K562 (cell line): ENCODE data around the gene EMD. TPM values are rescaled to one million over a fixed set of nuclear protein-coding genes. Genes with fewer than 3 reads are reported as not detected.
A peak's percentile ranks its signal among the peaks of the same experiment; 100 is the strongest.

Experiments used
- ATAC-seq: fragments of 200-7000 bp; cut with Tn5 transposase; 3 replicates; pipeline ENCODE4 v1.9.1; 2020; ENCODE audit warnings: moderate library complexity
- BruUV-seq: library from RNA; stranded (reverse); fragments of 400-500 nt; replicated peaks from 2 replicates; lab custom pipeline; 2021; lab: Mats Ljungman, UMichigan
- CTCF ChIA-PET: fragments of 300-600 bp; formaldehyde crosslinking; extraction: SDS; loops from one replicate; lab custom pipeline; 2021; ENCODE audit warnings: low intra/inter-chr PET ratio; lab: Yijun Ruan, JAX
- POLR2A ChIA-PET: fragments of 300-600, 350-650 bp; sonication (Branson Sonifier 250); formaldehyde crosslinking; extraction: SDS; loops from one replicate; lab custom pipeline; 2021; ENCODE audit warnings: antibody characterized with exemption, inconsistent platforms; lab: Yijun Ruan, JAX
- DNase-seq, 4 experiments: peaks; one replicate each; pipeline versions ENCODE4 v3.0.0 to v3.0.0-alpha.2; 2011 to 2018; ENCODE audit warnings: low spot score in 3 of 4, mixed read lengths in 3 of 4; ENCODE audit errors: extremely low read depth in 1 of 4
- FAIRE-seq: peaks from 2 replicates; lab custom pipeline; 2011; peaks lifted over from hg19 to GRCh38; lab: Jason Lieb, UNC
- H2AFZ ChIP-seq: 2 replicates; pipeline ENCODE4 v1.6.0; 2011; ENCODE audit warnings: low read depth, low read length, control low read depth, inconsistent platforms
- H3K27ac ChIP-seq: fragments of 200-600 bp; 3 replicates; pipeline ENCODE4 v1.8.0; 2011; ENCODE audit warnings: low read depth, mild to moderate bottlenecking, control low read depth, inconsistent platforms, low read length, moderate library complexity, mixed read lengths; ENCODE audit errors: extremely low read depth
- H3K27me3 ChIP-seq, 2 experiments: fragments of 300-600 bp in 1 of 2; 2 replicates in 1 of 2; 3 replicates in 1 of 2; pipeline versions ENCODE4 v1.6.0 to v1.8.0; 2011; ENCODE audit warnings: inconsistent platforms in 2 of 2, low read length in 2 of 2, mild to moderate bottlenecking in 1 of 2, mixed read lengths in 1 of 2, moderate library complexity in 1 of 2; ENCODE audit not compliant: control insufficient read depth in 2 of 2, insufficient read depth in 2 of 2
- H3K36me3 ChIP-seq: fragments of 300-600 bp; 3 replicates; pipeline ENCODE4 v1.8.0; 2011; ENCODE audit warnings: mild to moderate bottlenecking, low read length, inconsistent platforms; ENCODE audit not compliant: control insufficient read depth, insufficient read depth
- H3K4me1 ChIP-seq, 2 experiments: fragments of 200-600 bp in 1 of 2; replicated peaks in 1 of 2; 2 replicates in 1 of 2; 3 replicates in 1 of 2; pipeline versions ENCODE4 v1.5.1 to v1.8.0; 2011; ENCODE audit warnings: inconsistent platforms in 2 of 2, low read length in 2 of 2, mild to moderate bottlenecking in 1 of 2, mixed read lengths in 1 of 2, moderate library complexity in 1 of 2; ENCODE audit not compliant: control insufficient read depth in 2 of 2, insufficient read depth in 2 of 2
- H3K4me2 ChIP-seq: 2 replicates; pipeline ENCODE4 v1.6.1; 2011; ENCODE audit warnings: low read length, control low read depth, inconsistent platforms, mixed read lengths; ENCODE audit not compliant: insufficient read depth
- H3K4me3 ChIP-seq: fragments of 200-600 bp; sonication (generic), shearing (Covaris generic); 2 replicates; pipeline ENCODE4 v1.5.1; 2016; ENCODE audit warnings: control low read depth, inconsistent platforms
- H3K79me2 ChIP-seq: fragments of 200-600 bp; 3 replicates; pipeline ENCODE4 v1.8.0; 2011; ENCODE audit warnings: low read length, inconsistent platforms; ENCODE audit not compliant: control insufficient read depth, insufficient read depth
- H3K9ac ChIP-seq, 2 experiments: 2 replicates each; pipeline versions ENCODE4 v1.6.0 to v1.6.1; 2011; ENCODE audit warnings: low read depth in 2 of 2, low read length in 2 of 2, control low read depth in 1 of 2, inconsistent platforms in 1 of 2, mild to moderate bottlenecking in 1 of 2, mixed read lengths in 1 of 2; ENCODE audit not compliant: insufficient read depth in 1 of 2
- H3K9me1 ChIP-seq: one replicate; pipeline ENCODE4 v1.6.0; 2011; ENCODE audit warnings: inconsistent platforms, mild to moderate bottlenecking, low read length, moderate library complexity; ENCODE audit not compliant: control insufficient read depth, insufficient read depth
- H3K9me3 ChIP-seq: replicated peaks from 2 replicates; pipeline ENCODE4 v1.5.1; 2011; ENCODE audit warnings: low read depth, low read length, inconsistent platforms; ENCODE audit not compliant: control insufficient read depth, insufficient read depth
- H4K20me1 ChIP-seq: replicated peaks from 2 replicates; pipeline ENCODE4 v1.6.1; 2011; ENCODE audit warnings: low read length, inconsistent platforms, mixed read lengths; ENCODE audit not compliant: control insufficient read depth, insufficient read depth
- ATF3 ChIP-seq, 2 experiments: fragments of 450-650 bp in 1 of 2; sonication (generic) in 1 of 2; formaldehyde crosslinking in 1 of 2; IDR thresholded peaks in 1 of 2; conservative IDR thresholded peaks in 1 of 2; 2 replicates each; pipeline versions ENCODE4 v1.6.1 to v1.8.1; 2016 to 2023; ENCODE audit warnings: mild to moderate bottlenecking in 2 of 2, moderate library complexity in 2 of 2, inconsistent platforms in 1 of 2, missing genetic modification reagents in 1 of 2
- E2F6 ChIP-seq, 2 experiments: IDR thresholded peaks; 2 replicates each; pipeline ENCODE4 v1.6.1; 2011; ENCODE audit warnings: borderline replicate concordance in 1 of 2, control low read depth in 1 of 2, low read depth in 1 of 2, low read length in 1 of 2, mild to moderate bottlenecking in 1 of 2, mixed read lengths in 1 of 2, moderate library complexity in 1 of 2; ENCODE audit not compliant: insufficient read depth in 1 of 2, insufficient read length in 1 of 2, poor library complexity in 1 of 2, severe bottlenecking in 1 of 2; ENCODE audit errors: extremely low read depth in 1 of 2
- KAT2B ChIP-seq: IDR thresholded peaks from one replicate; pipeline ENCODE4 v1.6.1; 2012; ENCODE audit warnings: low read depth, mild to moderate bottlenecking, control low read depth, inconsistent platforms, low read length, moderate library complexity
- PHF20 ChIP-seq: fragments of 450-650 bp; IDR thresholded peaks from 2 replicates; pipeline ENCODE4 v1.6.1; 2018; ENCODE audit not compliant: partially characterized antibody
- PTRF ChIP-seq: fragments of 450-650 bp; IDR thresholded peaks from 2 replicates; pipeline ENCODE4 v1.6.1; 2016; ENCODE audit warnings: mild to moderate bottlenecking, missing genetic modification characterization, missing compliant biosample characterization
- RBBP5 ChIP-seq: fragments of 200-600 bp; sonication (generic); IDR thresholded peaks from 2 replicates; pipeline ENCODE4 v1.6.1; 2012; ENCODE audit warnings: borderline replicate concordance, mild to moderate bottlenecking, low read length, control low read depth, inconsistent platforms; ENCODE audit not compliant: insufficient read depth, poor library complexity, severe bottlenecking
- RBFOX2 ChIP-seq: fragments of 200-400 bp; formaldehyde crosslinking; IDR thresholded peaks from 2 replicates; pipeline ENCODE4 v1.6.1; 2017; ENCODE audit warnings: low read depth, mild to moderate bottlenecking, low read length, moderate library complexity
- RBM22 ChIP-seq: fragments of 200-400 bp; formaldehyde crosslinking; IDR thresholded peaks from 2 replicates; pipeline ENCODE4 v1.6.1; 2018; ENCODE audit warnings: low read length, low read depth; ENCODE audit not compliant: poor library complexity, severe bottlenecking
- SIN3A ChIP-seq, 2 experiments: fragments of 150-350 bp in 1 of 2; IDR thresholded peaks; 2 replicates each; pipeline ENCODE4 v1.6.1; 2011 to 2016; ENCODE audit warnings: borderline replicate concordance in 2 of 2, low read depth in 2 of 2, low read length in 2 of 2, mild to moderate bottlenecking in 2 of 2, moderate library complexity in 2 of 2; ENCODE audit not compliant: control insufficient read depth in 1 of 2
- SIRT6 ChIP-seq: IDR thresholded peaks from one replicate; pipeline ENCODE4 v1.6.1; 2012; ENCODE audit warnings: low read depth, mild to moderate bottlenecking, control low read depth, inconsistent platforms, low read length, moderate library complexity
- ZBTB7A ChIP-seq: IDR thresholded peaks from 2 replicates; pipeline ENCODE4 v1.6.1; 2011; ENCODE audit warnings: low read depth, mild to moderate bottlenecking, low read length, moderate library complexity, borderline replicate concordance; ENCODE audit not compliant: control insufficient read depth
- ZNF175 ChIP-seq: fragments of 200-800 bp; sonication (Bioruptor generic); IDR thresholded peaks from 2 replicates; pipeline ENCODE4 v1.6.1; 2016; ENCODE audit warnings: low read depth, mild to moderate bottlenecking, missing genetic modification characterization, missing compliant biosample characterization
- ZNF766 ChIP-seq: fragments of 200-800 bp; sonication (Bioruptor generic); conservative IDR thresholded peaks from 2 replicates; pipeline ENCODE4 v1.6.1; 2016; ENCODE audit warnings: missing genetic modification characterization, missing compliant biosample characterization
- WGBS: fragments of 100-300 bp; shearing (Covaris generic); methylation state at CpG from one replicate; pipeline ENCODE4 v1.1.6; 2016; ENCODE audit warnings: low coverage, mixed read lengths; ENCODE audit not compliant: insufficient coverage; ENCODE audit errors: missing lambda C conversion rate; 5-methylcytosine and 5-hydroxymethylcytosine counted together
- in situ Hi-C: fragments of 300-500 bp; cut with MboI; formaldehyde crosslinking; loops from 4 replicates; pipeline ENCODE4 v1.15.0; 2018; ENCODE audit warnings: inconsistent platforms, mixed read lengths
- intact Hi-C: fragments of 100-400 bp; cut with micrococcal nuclease; formaldehyde crosslinking; loops from 2 replicates; pipeline ENCODE4 v1.14.2; 2022
- polyA plus RNA-seq, 8 experiments: library from polyadenylated mRNA; depleted of rRNA in 4 of 8; stranded (reverse) in 5 of 8; unstranded in 3 of 8; fragments of >200 nt; fragmentation: Nextera tagmentation in 2 of 8; fragmentation: Illumina TruSeq in 1 of 8; extraction: Ambion mirVana in 2 of 8; extraction: Trizol in 1 of 8; gene quantifications; 2 replicates each; pipeline versions ENCODE4 v1.2.1 to v1.2.3, GENCODE V29; 2011 to 2014; ENCODE audit warnings: inconsistent platforms in 1 of 8, missing spikeins in 1 of 8
- total RNA-seq, 7 experiments: library from RNA; depleted of rRNA in 6 of 7; stranded (reverse); fragments of >200 nt in 6 of 7; fragmentation: Illumina TruSeq in 2 of 7; extraction: Trizol in 2 of 7; gene quantifications; 2 replicates each; pipeline versions ENCODE4 v1.2.1 to v1.2.3, GENCODE V29; 2011 to 2021; ENCODE audit warnings: low replicate concordance in 1 of 7
- TF ChIP-seq, protein P1 (sequence below), 3 experiments: fragments of 200-800 bp in 1 of 3; sonication (Bioruptor generic) in 1 of 3; sonication (generic) in 1 of 3; formaldehyde crosslinking in 1 of 3; IDR thresholded peaks; 2 replicates each; pipeline versions ENCODE4 v1.6.1 to v1.8.0; 2016 to 2022; ENCODE audit warnings: mild to moderate bottlenecking in 2 of 3, missing compliant biosample characterization in 2 of 3, missing genetic modification characterization in 2 of 3, missing genetic modification reagents in 1 of 3

EMD gene
- total and polyA plus RNA-seq, 9 of the 15 experiments (the other 6 are each of a cell fraction or from before 2014, with no cell fraction given) = 2.3 to 206 (median 61.9) TPM

- H3K4me1 ChIP-seq = peaks cover 18 to 90% of the 10 kb centered on the region in 2 experiments
- WGBS = 1% methylated on average over 35 of the region's 63 CpGs
- intact Hi-C loops = loop anchor here (5.0 to 10.0 kb wide), 2 partner anchors 124 to 447 kb away; partner anchors contain the start of gene SLC10A3
- peaks cover 34% of the 10 kb centered on the region; the same call in 2 of the 3 replicates for H3K36me3 ChIP-seq
- peak overlapping the region; percentile 94 to 96 for H3K9ac ChIP-seq
- H3K9me1 ChIP-seq = no peaks in the 10 kb centered on the region
- peak; percentile 4; the same call in 2 of the 3 replicates for ATAC-seq
- FAIRE-seq = no peak
- H4K20me1 ChIP-seq = no peaks in the 10 kb centered on the region; the same call in 1 of the 2 replicates
- in situ Hi-C loops = loop anchor here (10.0 kb wide), 1 partner anchor 164 kb away; no protein-coding TSS in a partner anchor
- peak overlapping the region; percentile 96 for H3K4me2 ChIP-seq
- H3K79me2 ChIP-seq = peaks cover 56% of the 10 kb centered on the region
- no peaks in the 10 kb centered on the region for H3K27me3 ChIP-seq
- no peaks in the 10 kb centered on the region for H3K9me3 ChIP-seq
- DNase-seq = peak in 2 of 4 experiments; percentile 15 to 32
- BruUV-seq = no TSS peak
- no peak overlapping the region for H2AFZ ChIP-seq
- H3K4me3 ChIP-seq = peak overlapping the region; percentile 89
- H3K27ac ChIP-seq = peak overlapping the region; percentile 99
- ChIA-PET CTCF (no interaction called here), POLR2A (interaction anchor here (0.6 to 1.3 kb wide), 11 partner anchors 8 to 403 kb away, joined by 3 to 5 read pairs (median 3); no protein-coding TSS in a partner anchor)
- TF ChIP-seq, protein P1, sequence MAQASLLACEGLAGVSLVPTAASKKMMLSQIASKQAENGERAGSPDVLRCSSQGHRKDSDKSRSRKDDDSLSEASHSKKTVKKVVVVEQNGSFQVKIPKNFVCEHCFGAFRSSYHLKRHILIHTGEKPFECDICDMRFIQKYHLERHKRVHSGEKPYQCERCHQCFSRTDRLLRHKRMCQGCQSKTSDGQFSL (CRISPR knock-in tag; IDR thresholded peaks at IDR 0.05) = peak; percentile 21; the same call in 1 of the 2 replicates
- TF ChIP-seq, protein P1 (tag; IDR thresholded peaks at IDR 0.05) = no peak
- TF ChIP-seq ZBTB7A = peak; percentile 62; the same call in 1 of the 2 replicates
- no peak for TF ChIP-seq PHF20
- TF ChIP-seq PTRF = no peak
- TF ChIP-seq KAT2B = no peak
- peak; percentile 81 for TF ChIP-seq RBM22
- peak in 1 of 2 experiments; percentile 29 for TF ChIP-seq E2F6 (IDR thresholded peaks at IDR 0.05; ENCODE audit: borderline replicate concordance in 1 of 2, extremely low read depth in 1 of 2, insufficient read depth in 1 of 2, insufficient read length in 1 of 2, low read depth in 1 of 2, low read length in 1 of 2, poor library complexity in 1 of 2, severe bottlenecking in 1 of 2)
- TF ChIP-seq SIN3A (IDR thresholded peaks at IDR 0.05; ENCODE audit: borderline replicate concordance in 2 of 2, control insufficient read depth in 1 of 2, low read depth in 2 of 2, low read length in 2 of 2) = 0 out of 4 replicates have a peak, but pooled peaks of 1 of the 2 experiments have one; percentile 5
- no peak for TF ChIP-seq ZNF766 (CRISPR knock-in tag)
- peak; percentile 86 for TF ChIP-seq RBFOX2
- TF ChIP-seq ATF3 (IDR thresholded peaks at IDR 0.05) = no peak
- TF ChIP-seq ATF3 (CRISPR knock-in tag; conservative IDR thresholded peaks at IDR 0.05) = no peak
- peak; percentile 40 for TF ChIP-seq RBBP5
- no peak for TF ChIP-seq SIRT6
- TF ChIP-seq ZNF175 = 0 out of 2 replicates have a peak, but pooled peaks have one; percentile 17
These were observed 8.6 kb upstream of the EMD start for GRCh38 chrX:154370300-154371016.
